Activated CD8-positive, alpha-beta memory T cell treated with anti-CD3 and anti-CD28 coated beads for 24 hours (primary cell): Measurements from ENCODE around the gene CCSER2.
"Not testable (repeated sequence)": the region's sequence is repeated elsewhere in the genome, so short reads cannot be mapped to it uniquely, and the experiment has no call there.

ENCODE experiments used
- DNase-seq: peaks from one replicate; pipeline ENCODE4 v3.0.0-alpha.2; 2020

Gene CCSER2

DNA sequence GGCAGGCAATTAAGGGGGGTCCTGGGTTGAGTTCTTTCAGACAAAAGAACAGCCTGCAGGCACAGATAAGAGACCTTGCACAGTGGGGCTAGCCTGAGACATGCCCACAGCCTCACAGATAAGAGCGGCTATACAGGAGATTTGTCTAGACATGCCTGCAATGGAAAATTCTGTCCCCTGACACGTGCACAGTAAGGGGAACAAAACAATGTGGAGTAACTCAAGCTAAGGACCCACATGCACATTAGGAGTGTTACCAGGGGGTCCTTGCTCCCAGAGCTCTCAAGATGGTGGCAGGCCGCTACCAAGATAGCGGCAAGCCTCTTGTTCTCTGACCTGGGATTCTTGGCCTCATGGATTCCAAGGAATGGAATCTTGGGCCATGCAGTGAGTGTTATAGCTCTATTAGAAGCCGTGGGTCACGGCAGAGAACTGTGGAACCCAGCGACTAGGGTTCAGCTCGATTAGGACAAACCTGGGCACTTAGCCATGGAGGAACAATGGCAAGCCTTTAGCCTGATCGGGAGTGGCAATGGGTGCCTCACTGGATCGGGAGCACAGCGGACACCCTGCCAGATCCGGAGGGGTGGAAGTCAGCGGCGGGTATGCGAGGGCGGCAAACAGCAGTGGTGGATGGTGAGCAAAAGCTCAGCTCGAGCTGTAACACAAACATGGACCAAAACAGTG, 196.9 kb downstream of the CCSER2 start:
- no peak for DNase-seq

DNA sequence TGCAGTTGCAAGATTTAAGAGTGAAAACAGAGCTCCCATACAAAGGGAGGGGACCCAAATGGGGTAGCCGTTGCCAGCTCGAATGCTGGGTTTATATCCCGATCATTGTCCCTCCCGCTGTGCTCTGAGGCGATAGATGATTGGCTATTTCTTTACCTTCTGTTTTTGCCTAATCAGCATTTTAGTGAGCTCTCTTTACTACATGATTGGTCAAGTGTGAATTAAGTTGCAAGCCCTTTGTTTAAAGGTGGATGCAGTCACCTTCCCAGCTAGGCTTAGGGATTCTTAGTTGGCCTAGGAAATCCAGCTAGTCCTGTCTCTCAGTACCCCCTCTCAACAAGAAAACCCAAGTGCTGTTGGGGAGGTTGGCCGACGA, 197.4 kb downstream of the CCSER2 start:
- not testable (repeated sequence) for DNase-seq

DNA sequence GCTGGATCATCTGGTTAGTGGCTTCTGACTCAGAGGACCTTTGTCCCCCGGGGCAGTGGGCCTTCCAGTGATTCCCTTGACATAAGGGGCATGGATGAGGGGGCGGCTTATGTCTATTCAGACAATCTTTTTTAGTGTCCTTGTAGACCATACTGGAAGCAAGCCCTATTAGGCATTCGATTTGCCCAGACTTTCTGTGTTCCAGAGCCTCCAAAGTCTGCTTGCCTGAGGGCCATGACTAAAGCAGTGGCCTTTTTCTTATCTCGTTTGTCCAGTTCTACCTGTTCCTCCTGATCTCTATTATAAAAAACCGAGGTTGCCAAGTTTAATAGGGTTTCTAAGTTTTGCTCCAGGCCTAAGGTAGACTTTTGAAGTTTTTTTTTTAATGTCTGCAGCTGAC, 199.0 kb downstream of the CCSER2 start:
- DNase-seq, result not testable (repeated sequence)

DNA sequence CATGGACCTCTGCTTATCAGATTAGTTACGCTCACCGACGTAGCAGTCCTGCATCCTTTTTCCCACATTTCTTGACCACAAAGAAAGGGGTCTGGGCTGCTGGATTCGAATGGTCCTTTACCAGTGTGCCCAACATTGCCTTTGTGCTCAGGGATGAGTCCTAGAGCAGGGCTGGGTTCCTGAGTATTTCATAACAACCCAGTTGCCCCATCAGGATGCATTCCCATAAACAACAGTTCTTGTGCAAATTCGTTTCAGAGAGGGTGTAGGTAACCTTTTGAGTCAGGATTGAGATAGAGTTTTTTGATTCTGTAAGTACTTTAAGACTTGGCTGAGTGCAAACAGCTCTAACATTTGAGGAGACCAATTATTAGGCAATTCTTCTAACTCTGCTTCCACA, 200.1 kb downstream of the CCSER2 start:
- not testable (repeated sequence) for DNase-seq

DNA sequence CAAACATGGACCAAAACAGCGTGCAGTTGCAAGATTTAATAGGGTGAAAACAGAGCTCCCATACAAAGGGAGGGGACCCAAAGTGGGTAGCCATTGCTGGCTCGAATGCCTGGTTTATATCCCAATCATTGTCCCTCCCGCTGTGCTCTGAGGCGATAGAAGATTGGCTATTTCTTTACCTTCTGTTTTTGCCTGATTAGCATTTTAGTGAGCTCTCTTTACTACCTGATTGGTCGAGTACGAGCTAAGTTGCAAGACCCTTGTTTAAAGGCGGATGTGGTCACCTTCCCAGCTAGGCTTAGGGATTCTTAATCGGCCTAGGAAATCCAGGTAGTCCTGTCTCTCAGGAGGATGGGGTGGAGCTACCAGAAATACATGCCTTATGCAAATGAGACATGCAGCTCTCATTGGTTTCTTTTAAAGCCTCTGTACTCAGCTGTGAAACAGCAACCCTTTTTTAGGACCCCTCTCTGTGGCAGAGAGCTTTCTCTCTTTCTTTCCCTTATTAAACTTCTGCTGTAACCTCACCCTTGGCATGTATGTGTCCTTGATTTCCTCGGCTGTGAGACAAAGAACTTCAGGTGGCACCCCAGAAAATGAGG, 202.4 kb downstream of the CCSER2 start:
- no peak for DNase-seq

DNA sequence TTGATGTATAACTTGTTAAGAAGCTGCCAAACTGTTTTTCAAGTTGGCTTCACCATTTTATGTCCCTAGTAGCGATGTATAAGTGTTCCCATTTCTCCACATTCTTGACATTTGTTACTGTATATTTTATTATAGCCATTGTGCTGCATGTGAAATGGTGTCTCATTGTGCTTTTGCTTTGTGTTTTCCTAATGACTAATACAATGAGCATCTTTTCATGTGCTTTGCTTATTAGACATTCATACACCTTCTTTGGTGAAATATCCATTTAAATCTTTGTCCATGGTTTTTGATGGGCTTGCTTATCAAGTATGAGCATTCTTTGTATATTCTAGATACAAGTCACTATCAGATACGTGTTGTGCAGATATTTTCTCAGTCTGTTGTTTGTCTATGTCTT, 203.0 kb downstream of the CCSER2 start:
- no peak for DNase-seq

DNA sequence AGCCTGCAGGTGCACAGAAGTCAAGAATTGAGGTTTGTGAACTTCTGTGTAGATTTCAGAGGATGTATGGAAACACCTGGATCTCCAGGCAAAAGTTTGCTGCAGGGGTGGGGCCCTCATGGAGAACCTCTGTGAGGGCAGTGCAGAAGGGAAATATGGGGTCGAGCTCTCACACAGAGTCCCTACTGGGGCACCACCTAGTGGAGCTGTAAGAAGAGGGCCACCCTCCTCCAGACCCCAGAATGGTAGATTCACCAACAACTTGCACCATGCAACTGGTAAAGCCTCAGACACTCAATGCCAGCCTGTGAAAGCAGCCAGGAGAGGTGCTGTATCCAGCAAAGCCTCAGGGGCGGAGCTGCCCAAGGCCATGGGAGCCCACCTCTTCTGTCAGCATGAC, 205.8 kb downstream of the CCSER2 start:
- no peak for DNase-seq

GRCh38 chr10:84537447-84537931, 209.1 kb downstream of the CCSER2 start:
- no peak for DNase-seq

DNA sequence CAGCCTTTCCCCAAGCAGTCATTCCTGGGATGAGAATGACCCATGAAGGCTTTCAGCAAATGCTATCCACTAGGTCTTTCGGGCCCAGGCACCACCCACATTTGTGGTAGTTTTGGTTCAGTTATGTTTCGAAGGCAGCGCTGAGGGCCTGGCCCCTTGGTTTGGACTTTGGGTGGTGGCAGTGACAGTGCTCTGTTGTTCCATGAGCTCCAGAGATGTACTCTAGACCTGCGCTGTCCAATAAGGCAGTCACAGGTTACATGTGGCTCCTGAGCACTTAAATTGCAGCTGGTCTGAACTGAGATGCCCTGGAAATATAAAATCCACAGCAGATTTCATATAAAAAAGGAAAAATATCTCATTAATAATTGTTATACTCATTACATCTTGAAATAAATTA, 209.6 kb downstream of the CCSER2 start:
- DNase-seq, result no peak

DNA sequence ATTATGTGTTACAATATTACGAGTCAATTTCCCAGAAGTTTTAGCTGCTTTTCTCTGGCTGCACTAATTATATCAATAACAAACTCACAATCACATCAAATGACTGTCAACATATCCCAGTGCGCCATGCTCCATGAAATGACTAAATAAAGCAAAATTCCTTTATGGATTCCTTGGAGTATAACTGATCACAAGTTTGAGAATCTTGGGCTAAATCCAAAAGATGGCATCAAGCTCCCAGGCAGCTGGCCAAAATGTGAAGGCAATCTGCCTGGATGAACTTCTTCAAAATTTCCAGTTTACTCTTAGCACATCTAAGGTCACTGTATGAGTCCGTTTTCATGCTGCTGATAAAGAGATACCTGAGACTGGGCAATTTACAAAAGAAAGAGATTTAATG, 210.8 kb downstream of the CCSER2 start:
- no peak for DNase-seq

- peak; percentile 61 for DNase-seq
Measured at GRCh38 chr10:84540022-84540616, 211.7 kb downstream of the CCSER2 start.

- DNase-seq, result peak; percentile 89
Measured at GRCh38 chr10:84540617-84541288, 212.4 kb downstream of the CCSER2 start.

- no peak for DNase-seq
Measured at GRCh38 chr10:84541289-84541637, 212.9 kb downstream of the CCSER2 start.

- no peak for DNase-seq
Measured at GRCh38 chr10:84542522-84543490, 214.4 kb downstream of the CCSER2 start.

DNA sequence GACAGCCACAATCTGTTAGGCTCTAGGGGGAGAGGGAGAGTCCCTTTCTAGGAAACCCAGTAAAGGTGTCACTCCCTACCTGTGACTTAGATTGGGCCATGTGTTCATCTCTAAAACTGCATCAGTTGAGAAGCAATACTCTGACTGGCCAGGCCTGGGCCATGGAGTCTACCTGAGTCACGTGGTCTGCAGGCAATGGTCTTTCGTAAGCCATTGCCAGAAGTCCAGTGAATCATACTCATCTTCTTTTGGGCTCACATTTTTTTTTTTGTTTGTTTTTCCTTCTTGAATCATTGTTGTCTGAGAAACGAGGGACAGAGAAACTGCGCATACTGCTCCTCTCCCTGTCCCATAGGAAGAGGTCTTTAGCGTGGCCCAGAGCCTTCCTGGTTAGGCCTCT, 215.6 kb downstream of the CCSER2 start:
- no peak for DNase-seq

DNA sequence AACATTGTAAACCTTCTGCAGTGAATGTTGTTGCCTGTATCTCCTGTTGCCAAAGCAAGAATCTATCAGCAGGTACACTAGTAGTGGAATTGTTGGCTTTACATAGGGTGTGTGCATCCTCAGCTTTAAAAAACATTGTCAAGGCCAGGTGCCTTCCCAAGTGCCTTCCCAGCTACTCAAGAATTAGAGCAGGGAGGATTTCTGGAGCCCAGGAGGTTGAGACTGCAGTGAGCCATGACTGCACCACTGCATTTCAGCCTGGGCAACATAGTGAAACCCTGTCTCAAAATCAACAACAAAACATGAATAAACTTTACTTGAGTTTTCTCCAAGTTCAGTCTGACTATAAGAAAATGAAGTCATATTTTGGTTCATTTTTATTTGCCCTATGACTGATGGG, 217.3 kb downstream of the CCSER2 start:
- DNase-seq, result no peak

- no peak for DNase-seq
Measured at GRCh38 chr10:84546609-84547008, 218.2 kb downstream of the CCSER2 start.

DNA sequence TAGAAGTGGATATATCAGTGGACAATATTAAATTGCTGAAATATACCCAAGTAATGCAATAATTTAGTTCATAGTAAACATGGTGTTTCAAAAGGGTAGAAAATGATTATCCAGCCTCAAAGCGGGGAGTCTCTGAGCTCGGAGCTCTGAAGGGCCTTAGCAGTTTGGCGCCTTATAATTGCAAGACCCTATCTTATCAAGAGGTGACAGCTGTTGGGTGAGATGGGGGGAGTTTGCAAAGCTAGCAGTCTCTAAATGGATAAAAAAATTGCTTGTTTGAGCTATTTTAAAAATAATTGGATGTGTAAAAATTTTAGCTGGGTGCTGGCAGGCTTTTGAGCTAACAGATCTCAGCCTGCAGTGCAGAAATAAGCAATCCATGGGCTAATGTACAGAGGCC, 219.2 kb downstream of the CCSER2 start:
- no peak for DNase-seq

GRCh38 chr10:84548869-84549268, 220.5 kb downstream of the CCSER2 start:
- DNase-seq, result no peak

GRCh38 chr10:84549368-84550165, 221.2 kb downstream of the CCSER2 start:
- DNase-seq, result no peak

DNA sequence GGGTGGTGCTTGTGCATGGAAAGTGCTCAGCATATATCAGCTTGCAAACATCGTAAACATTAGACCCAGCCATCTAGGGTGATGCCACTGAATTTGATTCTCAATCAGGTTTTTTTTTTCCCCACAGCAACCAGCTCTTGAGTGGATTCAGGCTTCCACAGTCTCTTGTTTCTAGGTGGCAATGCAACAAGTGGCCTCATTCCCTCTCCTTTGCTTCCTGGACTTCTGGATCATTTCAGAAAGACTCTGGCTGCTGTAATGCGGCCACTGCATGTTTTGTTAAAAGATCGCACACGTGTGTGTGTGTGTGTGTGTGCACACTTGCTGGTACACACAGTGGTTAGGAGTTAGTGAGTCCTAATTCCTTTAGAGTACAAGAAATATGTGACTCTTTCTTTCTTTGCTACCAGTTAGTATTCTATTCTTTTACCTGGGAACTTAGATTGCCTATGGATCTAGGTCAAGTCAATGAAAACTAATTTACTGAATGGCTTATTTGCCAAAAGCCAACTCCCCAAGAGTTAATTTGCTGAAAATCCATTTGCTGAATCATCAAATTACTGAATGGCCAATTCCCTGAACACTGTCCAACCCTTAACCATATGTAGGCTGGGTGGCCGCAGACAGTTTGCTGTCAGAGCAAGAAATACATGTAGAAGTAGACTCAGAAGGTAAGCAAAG, 222.5 kb downstream of the CCSER2 start:
- no peak for DNase-seq
